Vagina (tissue), 2 donors: Measurements from ENCODE around the gene RBM19. TPM values are rescaled to one million over a fixed set of nuclear protein-coding genes. Genes with fewer than 3 reads are reported as not detected.

Experiments
- DNase-seq, 2 donors: peaks; one replicate each; pipeline ENCODE4 v3.0.0-alpha.2; 2017; ENCODE audit errors: extremely low spot score in 2 of 2
- H3K27ac ChIP-seq: fragments of 200-600 bp; sonication (generic); one replicate; pipeline ENCODE4 v1.5.1; 2019
- H3K27me3 ChIP-seq: fragments of 200-600 bp; sonication (generic); one replicate; pipeline ENCODE4 v1.5.1; 2019
- H3K36me3 ChIP-seq, 2 donors: fragments of 200-600 bp; sonication (generic); one replicate each; pipeline ENCODE4 v1.5.1; 2017 to 2019
- H3K4me1 ChIP-seq: fragments of 200-600 bp; sonication (generic); one replicate; pipeline ENCODE4 v1.5.1; 2019
- H3K4me3 ChIP-seq, 2 donors: fragments of 200-600 bp; sonication (generic); 1 replicate in 1 of 2; 2 replicates in 1 of 2; pipeline ENCODE4 v1.5.1; 2016 to 2019
- H3K9me3 ChIP-seq: fragments of 200-600 bp; sonication (generic); one replicate; pipeline ENCODE4 v1.5.1; 2019
- POLR2A ChIP-seq, 2 donors: fragments of 450-650 bp; IDR thresholded peaks; one replicate each; pipeline ENCODE4 v1.6.1; 2017; ENCODE audit warnings: antibody characterized with exemption in 2 of 2, mild to moderate bottlenecking in 2 of 2, moderate library complexity in 2 of 2
- POLR2AphosphoS5 ChIP-seq, 2 donors: sonication (generic); formaldehyde crosslinking; IDR thresholded peaks; one replicate each; pipeline ENCODE4 v1.9.0; 2017; ENCODE audit warnings: antibody characterized with exemption in 2 of 2, mild to moderate bottlenecking in 2 of 2, low read depth in 1 of 2; ENCODE audit not compliant: insufficient read depth in 1 of 2
- intact Hi-C: fragments of 100-400 bp; cut with DNase I; formaldehyde crosslinking; loops from one replicate; pipeline ENCODE4 v1.15.1; 2023
- total RNA-seq: library from RNA; depleted of rRNA; stranded (reverse); fragments of >200 nt; gene quantifications from one replicate; pipeline ENCODE4 v1.2.3, GENCODE V29; 2016
- TF ChIP-seq, protein P1 (sequence below), 3 experiments: fragments of 450-650 bp in 2 of 3; fragments of 200-600 bp in 1 of 3; sonication (generic) in 1 of 3; IDR thresholded peaks; one replicate each; pipeline ENCODE4 v1.5.1; 2017 to 2019; ENCODE audit warnings: antibody characterized with exemption in 3 of 3, mild to moderate bottlenecking in 2 of 3, moderate library complexity in 2 of 3

The RBM19 gene
- total RNA-seq, 1 donor from 2014 or later: 25.5 TPM

GRCh38 chr12:113973109-113973904, 7.2 kb upstream of the RBM19 start:
- no peak for DNase-seq
- Histone ChIP-seq H3K27me3 (no peaks in the 10 kb centered on the region), H3K4me3 (no peak overlapping the region), H3K4me1 (no peaks in the 10 kb centered on the region), H3K36me3 (no peaks in the 10 kb centered on the region), H3K9me3 (no peaks in the 10 kb centered on the region), H3K27ac (no peak overlapping the region)
- intact Hi-C loops: loop anchor here (10.0 kb wide), 1 partner anchor 531 kb away; no protein-coding TSS in a partner anchor
- no peak for TF ChIP-seq POLR2AphosphoS5 (IDR thresholded peaks at IDR 0.05; ENCODE audit: insufficient read depth in 1 of 2, low read depth in 1 of 2)

DNA sequence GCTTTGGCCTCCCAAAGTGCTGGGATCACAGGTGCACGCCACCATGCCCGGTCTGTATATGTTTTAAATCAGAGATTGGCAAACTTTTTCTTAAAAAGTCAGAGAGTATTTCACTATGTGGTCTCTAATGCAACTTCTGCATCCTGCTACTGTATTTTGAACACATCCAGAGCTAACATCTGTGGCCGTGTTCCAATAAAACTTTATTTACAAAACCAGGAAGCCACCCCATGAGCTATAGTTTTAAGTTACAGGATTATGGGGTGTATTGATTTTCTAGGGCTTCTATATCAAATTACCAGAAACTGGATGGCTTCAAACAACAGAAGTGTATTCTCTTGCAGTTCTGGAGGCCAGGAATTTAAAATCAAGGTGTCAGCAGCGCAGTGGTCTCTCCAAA, 5.3 kb upstream of the RBM19 start:
- TF ChIP-seq POLR2A (IDR thresholded peaks at IDR 0.05) (no peak), POLR2AphosphoS5 (IDR thresholded peaks at IDR 0.05; ENCODE audit: insufficient read depth in 1 of 2, low read depth in 1 of 2) (no peak)
- TF ChIP-seq, protein P1, sequence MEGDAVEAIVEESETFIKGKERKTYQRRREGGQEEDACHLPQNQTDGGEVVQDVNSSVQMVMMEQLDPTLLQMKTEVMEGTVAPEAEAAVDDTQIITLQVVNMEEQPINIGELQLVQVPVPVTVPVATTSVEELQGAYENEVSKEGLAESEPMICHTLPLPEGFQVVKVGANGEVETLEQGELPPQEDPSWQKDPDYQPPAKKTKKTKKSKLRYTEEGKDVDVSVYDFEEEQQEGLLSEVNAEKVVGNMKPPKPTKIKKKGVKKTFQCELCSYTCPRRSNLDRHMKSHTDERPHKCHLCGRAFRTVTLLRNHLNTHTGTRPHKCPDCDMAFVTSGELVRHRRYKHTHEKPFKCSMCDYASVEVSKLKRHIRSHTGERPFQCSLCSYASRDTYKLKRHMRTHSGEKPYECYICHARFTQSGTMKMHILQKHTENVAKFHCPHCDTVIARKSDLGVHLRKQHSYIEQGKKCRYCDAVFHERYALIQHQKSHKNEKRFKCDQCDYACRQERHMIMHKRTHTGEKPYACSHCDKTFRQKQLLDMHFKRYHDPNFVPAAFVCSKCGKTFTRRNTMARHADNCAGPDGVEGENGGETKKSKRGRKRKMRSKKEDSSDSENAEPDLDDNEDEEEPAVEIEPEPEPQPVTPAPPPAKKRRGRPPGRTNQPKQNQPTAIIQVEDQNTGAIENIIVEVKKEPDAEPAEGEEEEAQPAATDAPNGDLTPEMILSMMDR (IDR thresholded peaks at IDR 0.05): no peak

DNA sequence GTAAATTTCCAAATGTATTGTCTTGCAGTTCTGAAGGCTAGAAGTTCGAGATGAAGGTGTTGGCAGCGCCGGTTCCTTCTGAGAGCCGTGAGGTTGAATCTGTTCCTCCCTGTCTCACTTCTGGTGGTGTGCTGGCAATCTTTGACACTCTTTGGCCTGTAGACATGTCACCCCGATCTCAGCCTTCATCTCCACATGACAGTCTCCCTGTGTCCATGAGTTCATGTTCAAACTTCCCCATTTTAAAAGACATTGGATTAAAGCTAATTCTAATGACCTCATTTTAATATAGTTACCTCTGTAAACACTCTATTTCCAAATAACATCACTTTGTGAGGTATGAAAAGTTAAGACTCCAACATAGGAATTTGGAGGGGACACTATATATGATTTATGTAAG, 4.1 kb upstream of the RBM19 start:
- TF ChIP-seq POLR2AphosphoS5 (IDR thresholded peaks at IDR 0.05; ENCODE audit: insufficient read depth in 1 of 2, low read depth in 1 of 2): no peak
- TF ChIP-seq, protein P1 (IDR thresholded peaks at IDR 0.05): no peak
- no peak for TF ChIP-seq POLR2A (IDR thresholded peaks at IDR 0.05)
- intact Hi-C loops: loop anchor here (10.0 kb wide), 1 partner anchor 535 kb away; no protein-coding TSS in a partner anchor
- Histone ChIP-seq H3K27ac (no peak overlapping the region), H3K4me3 (no peak overlapping the region), H3K27me3 (no peaks in the 10 kb centered on the region), H3K9me3 (no peaks in the 10 kb centered on the region), H3K4me1 (peaks cover 12% of the 10 kb centered on the region), H3K36me3 (no peaks in the 10 kb centered on the region)
- no peak for DNase-seq

More for the DNA sequence above, 5.3 kb upstream of the RBM19 start:
- intact Hi-C loops: loop anchor here (10.0 kb wide), 1 partner anchor 533 kb away; no protein-coding TSS in a partner anchor
- no peak for DNase-seq
- no peak overlapping the region for H3K4me3 ChIP-seq
- no peaks in the 10 kb centered on the region for H3K9me3 ChIP-seq
- no peaks in the 10 kb centered on the region for H3K27me3 ChIP-seq
- peaks cover 5% of the 10 kb centered on the region for H3K4me1 ChIP-seq
- H3K36me3 ChIP-seq: no peaks in the 10 kb centered on the region
- H3K27ac ChIP-seq: no peak overlapping the region

DNA sequence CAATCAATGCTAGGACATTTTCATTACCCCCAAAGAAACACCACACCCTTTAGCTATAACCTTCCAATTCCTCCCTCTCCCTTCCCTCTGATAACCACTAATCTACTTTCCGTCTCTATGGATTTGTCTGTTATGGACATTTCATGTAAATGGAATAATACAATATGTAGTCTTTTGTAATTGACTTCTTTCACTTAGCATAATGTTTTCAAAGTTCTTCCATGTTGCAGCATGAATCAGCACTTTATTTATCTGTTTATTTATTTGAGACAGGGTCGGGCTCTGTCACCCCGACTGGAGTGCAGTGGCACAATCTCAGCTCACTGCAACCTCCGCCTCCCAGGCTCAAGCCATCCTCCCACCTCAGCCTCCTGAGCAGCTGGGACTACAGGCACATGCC, 1.2 kb upstream of the RBM19 start:
- H3K4me3 ChIP-seq: no peak overlapping the region
- no peak for TF ChIP-seq POLR2AphosphoS5 (IDR thresholded peaks at IDR 0.05; ENCODE audit: insufficient read depth in 1 of 2, low read depth in 1 of 2)
- TF ChIP-seq, protein P1 (IDR thresholded peaks at IDR 0.05): no peak
- TF ChIP-seq POLR2A (IDR thresholded peaks at IDR 0.05): no peak
- H3K9me3 ChIP-seq: no peaks in the 10 kb centered on the region
- no peak for DNase-seq
- H3K27me3 ChIP-seq: no peaks in the 10 kb centered on the region
- H3K36me3 ChIP-seq: no peaks in the 10 kb centered on the region
- H3K27ac ChIP-seq: no peak overlapping the region
- intact Hi-C loops: no loop called here
- peaks cover 16% of the 10 kb centered on the region for H3K4me1 ChIP-seq

- no peak for DNase-seq
- H3K27ac ChIP-seq: no peak overlapping the region
- TF ChIP-seq, protein P1 (IDR thresholded peaks at IDR 0.05): no peak
- no peak for TF ChIP-seq POLR2A (IDR thresholded peaks at IDR 0.05)
- TF ChIP-seq POLR2AphosphoS5 (IDR thresholded peaks at IDR 0.05; ENCODE audit: insufficient read depth in 1 of 2, low read depth in 1 of 2): no peak
- H3K9me3 ChIP-seq: no peaks in the 10 kb centered on the region
- H3K4me1 ChIP-seq: peaks cover 16% of the 10 kb centered on the region
- peaks cover 0 to 46% of the 10 kb centered on the region in 2 donors for H3K36me3 ChIP-seq
- H3K27me3 ChIP-seq: no peaks in the 10 kb centered on the region
- no peak overlapping the region for H3K4me3 ChIP-seq
- intact Hi-C loops: no loop called here
Observed at GRCh38 chr12:113962733-113963132, 3.4 kb downstream of the RBM19 start.
